ENCODE measurements around the gene SHC2.

The SHC2 gene

DNA sequence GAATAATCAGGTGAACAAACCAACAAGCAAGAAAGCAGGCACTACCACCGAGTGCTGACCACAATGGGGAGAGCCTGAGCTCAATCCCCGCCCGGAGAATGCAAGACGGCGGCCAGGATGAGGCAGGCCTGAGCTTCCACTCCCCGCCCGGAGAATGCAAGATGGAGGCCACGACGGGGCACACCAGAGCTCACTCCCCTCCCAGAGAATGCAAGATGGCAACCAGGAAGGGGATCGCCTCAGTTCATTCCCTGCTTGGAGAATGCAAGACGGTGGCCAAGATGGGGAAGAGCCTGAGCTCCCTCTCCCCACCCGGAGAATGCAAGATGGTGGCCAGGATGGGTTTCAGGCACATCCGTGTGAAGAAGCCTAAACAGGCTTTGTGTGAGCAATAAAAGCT, 91.6 kb downstream of the SHC2 start:
- no peak for DNase-seq

GRCh38 chr19:368630-369024, 92.2 kb downstream of the SHC2 start:
- DNase-seq: no peak

DNA sequence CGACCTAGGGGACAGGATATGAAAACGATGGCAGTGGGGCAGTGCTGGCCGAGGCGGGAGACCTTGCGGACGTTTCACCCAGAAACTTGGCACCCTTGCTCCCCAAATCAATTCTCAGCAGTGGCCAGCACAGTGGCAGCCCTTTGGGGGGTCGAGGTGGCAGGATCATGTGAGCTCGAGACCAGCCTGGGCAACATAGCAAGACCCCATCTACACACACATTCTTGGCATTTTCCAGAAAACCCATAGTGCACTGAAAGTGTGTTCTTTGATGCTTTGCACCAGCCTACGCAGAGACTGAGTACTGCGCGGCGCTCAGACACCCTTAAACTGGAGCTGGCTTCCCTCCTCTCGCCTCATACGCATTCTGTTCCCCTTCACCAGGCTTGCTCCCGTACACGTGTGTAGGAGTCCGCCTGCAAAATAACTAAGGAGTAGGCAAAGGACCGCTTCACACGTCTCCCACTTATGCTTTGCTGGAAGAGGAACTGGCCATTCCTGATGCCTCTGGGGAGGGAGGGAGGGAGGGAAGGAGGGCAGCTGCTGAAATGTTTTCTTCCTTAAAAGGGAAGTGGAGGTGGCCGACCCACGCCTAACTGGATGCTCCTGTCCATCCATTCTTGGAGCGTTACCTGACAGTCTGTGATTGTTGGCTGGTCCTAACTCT, 92.7 kb downstream of the SHC2 start:
- DNase-seq: no peak

DNA sequence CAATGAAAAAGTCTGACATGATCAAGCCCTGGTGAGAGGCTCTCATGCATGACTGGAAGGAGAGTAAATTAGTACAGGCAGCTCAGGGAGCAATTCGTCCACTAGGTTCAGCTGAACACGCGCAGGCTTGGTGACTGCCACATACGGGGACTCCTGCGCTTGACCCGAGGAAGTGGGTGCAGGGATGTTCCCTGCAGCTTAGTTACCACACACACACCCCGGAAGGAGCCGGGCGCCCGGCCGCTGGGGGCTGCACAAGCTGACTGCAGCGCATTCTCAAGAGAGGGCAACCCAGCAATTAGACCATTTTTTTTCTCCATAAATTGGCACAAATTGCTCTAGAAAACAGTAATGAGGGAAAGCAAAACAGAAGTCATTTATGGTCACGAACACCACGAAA, 93.3 kb downstream of the SHC2 start:
- no peak for DNase-seq

GRCh38 chr19:366951-367350, 93.9 kb downstream of the SHC2 start:
- DNase-seq: no peak

Measured in NCI-H2171 treated with DMSO at 0.1 percent for 48 hours (cell line).